ENCODE results near the gene KLK1. TPM values are rescaled to one million over a fixed set of nuclear protein-coding genes. Genes with fewer than 3 reads are reported as not detected.
"Not testable (repeated sequence)": the region's sequence is repeated elsewhere in the genome, so short reads cannot be mapped to it uniquely, and the experiment has no call there.

Gene KLK1
- total RNA-seq, 6 experiments from 2014 or later = not detected

DNA sequence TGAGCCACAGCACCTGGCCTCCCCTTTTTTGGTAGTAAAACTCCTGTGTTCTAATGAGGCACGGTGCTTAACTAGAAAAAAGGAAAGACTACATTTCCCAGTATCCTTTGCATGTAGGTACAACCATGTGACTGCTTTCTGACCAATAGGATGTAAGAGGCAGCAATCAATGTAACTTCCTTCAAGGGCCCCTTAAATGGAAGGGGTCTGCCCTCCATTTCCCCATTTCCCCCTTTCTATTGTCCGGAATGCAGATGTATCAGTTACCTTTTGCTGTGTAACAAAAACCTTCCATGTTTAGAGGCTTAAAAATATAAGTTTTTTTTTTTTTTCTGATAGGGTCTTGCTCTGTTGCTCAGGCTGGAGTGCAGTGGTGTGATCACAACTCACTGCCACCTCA, 51.1 kb downstream of the KLK1 start:
- no peak for DNase-seq
- peaks cover 13% of the 10 kb centered on the region for H3K27me3 Mint-ChIP-seq (ENCODE audit: insufficient read depth)
- no peak overlapping the region for H3K4me3 Mint-ChIP-seq
- H3K9me3 Mint-ChIP-seq = no peaks in the 10 kb centered on the region
- H3K27ac Mint-ChIP-seq = no peak overlapping the region
- no peaks in the 10 kb centered on the region for H3K36me3 Mint-ChIP-seq (ENCODE audit: low read depth)
- TF ChIP-seq, protein P1, sequence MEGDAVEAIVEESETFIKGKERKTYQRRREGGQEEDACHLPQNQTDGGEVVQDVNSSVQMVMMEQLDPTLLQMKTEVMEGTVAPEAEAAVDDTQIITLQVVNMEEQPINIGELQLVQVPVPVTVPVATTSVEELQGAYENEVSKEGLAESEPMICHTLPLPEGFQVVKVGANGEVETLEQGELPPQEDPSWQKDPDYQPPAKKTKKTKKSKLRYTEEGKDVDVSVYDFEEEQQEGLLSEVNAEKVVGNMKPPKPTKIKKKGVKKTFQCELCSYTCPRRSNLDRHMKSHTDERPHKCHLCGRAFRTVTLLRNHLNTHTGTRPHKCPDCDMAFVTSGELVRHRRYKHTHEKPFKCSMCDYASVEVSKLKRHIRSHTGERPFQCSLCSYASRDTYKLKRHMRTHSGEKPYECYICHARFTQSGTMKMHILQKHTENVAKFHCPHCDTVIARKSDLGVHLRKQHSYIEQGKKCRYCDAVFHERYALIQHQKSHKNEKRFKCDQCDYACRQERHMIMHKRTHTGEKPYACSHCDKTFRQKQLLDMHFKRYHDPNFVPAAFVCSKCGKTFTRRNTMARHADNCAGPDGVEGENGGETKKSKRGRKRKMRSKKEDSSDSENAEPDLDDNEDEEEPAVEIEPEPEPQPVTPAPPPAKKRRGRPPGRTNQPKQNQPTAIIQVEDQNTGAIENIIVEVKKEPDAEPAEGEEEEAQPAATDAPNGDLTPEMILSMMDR (IDR thresholded peaks at IDR 0.05) = no peak
- H3K4me1 Mint-ChIP-seq (ENCODE audit: low read depth) = peaks cover 1% of the 10 kb centered on the region

DNA sequence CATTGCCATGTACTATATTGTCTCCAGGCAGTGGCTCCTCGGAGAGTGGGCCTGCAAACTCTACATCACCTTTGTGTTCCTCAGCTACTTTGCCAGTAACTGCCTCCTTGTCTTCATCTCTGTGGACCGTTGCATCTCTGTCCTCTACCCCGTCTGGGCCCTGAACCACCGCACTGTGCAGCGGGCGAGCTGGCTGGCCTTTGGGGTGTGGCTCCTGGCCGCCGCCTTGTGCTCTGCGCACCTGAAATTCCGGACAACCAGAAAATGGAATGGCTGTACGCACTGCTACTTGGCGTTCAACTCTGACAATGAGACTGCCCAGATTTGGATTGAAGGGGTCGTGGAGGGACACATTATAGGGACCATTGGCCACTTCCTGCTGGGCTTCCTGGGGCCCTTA, 52.7 kb downstream of the KLK1 start:
- Mint-ChIP-seq H3K27ac (no peak overlapping the region), H3K4me3 (no peak overlapping the region), H3K36me3 (ENCODE audit: low read depth) (no peaks in the 10 kb centered on the region), H3K4me1 (ENCODE audit: low read depth) (peaks cover 9% of the 10 kb centered on the region), H3K27me3 (ENCODE audit: insufficient read depth) (peaks cover 16% of the 10 kb centered on the region), H3K9me3 (no peaks in the 10 kb centered on the region)
- TF ChIP-seq, protein P1 (IDR thresholded peaks at IDR 0.05) = no peak
- DNase-seq = no peak

DNA sequence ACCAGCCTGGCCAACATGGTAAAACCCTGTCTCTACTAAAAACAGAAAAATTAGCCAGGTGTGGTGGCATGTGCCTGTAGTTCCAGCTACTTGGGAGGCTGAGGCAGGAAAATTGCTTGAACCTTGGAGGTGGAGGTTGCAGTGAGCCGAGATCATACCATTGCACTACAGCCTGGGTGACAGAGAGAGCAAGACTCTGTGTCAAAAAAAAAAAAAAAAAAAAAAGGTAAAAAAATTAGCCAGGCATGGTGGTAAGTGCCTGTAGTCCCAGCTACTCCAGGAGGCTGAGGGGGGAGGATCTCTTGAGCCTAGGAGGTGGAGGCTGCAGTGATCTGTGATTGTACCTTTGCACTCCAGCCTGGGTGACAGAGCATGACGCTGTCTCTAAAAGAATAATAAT, 53.4 kb downstream of the KLK1 start, which contains the start of gene GPR32:
Gene GPR32 (plus strand): TSS at position 301 of the 400 bp plus-strand sequence. CDS start 137 bp downstream, outside the sequence.
- peaks cover 17% of the 10 kb centered on the region for H3K27me3 Mint-ChIP-seq (ENCODE audit: insufficient read depth)
- H3K4me1 Mint-ChIP-seq (ENCODE audit: low read depth); DNase-seq; H3K36me3 Mint-ChIP-seq (ENCODE audit: low read depth); H3K27ac Mint-ChIP-seq; H3K9me3 Mint-ChIP-seq; H3K4me3 Mint-ChIP-seq: not testable (repeated sequence)

Other genes with a start within 250 kb of the KLK1 start
- gene SYT3, start 183.9 kb downstream of the KLK1 start, total RNA-seq (2021; fragmentation: NEBNext Ultra II Directional; extraction: Animal tissue kit (Norgen Biotek cat#: 25700)) = not detected
- under 1 TPM in 3 of 6 experiments, not detected in 3; 0.64 to 0.94 (median 0.68) TPM for gene C19orf81, start 174.3 kb downstream of the KLK1 start, total RNA-seq (2021; fragmentation: NEBNext Ultra II Directional; extraction: Animal tissue kit (Norgen Biotek cat#: 25700))
- 10 to 100 TPM in 4 of 6 experiments, 1 to 10 TPM in 2; 5.4 to 16.7 (median 14.7) TPM for gene SHANK1, start 104.0 kb downstream of the KLK1 start, total RNA-seq (2021; fragmentation: NEBNext Ultra II Directional; extraction: Animal tissue kit (Norgen Biotek cat#: 25700))
- 100 to 1,000 TPM; 140 to 182 (median 164) TPM for gene CLEC11A, start 100.4 kb downstream of the KLK1 start, total RNA-seq (2021; fragmentation: NEBNext Ultra II Directional; extraction: Animal tissue kit (Norgen Biotek cat#: 25700))
- gene GPR32, start 53.3 kb downstream of the KLK1 start, total RNA-seq (2021; fragmentation: NEBNext Ultra II Directional; extraction: Animal tissue kit (Norgen Biotek cat#: 25700)) = not detected
- gene ACP4, start 33.4 kb downstream of the KLK1 start, total RNA-seq (2021; fragmentation: NEBNext Ultra II Directional; extraction: Animal tissue kit (Norgen Biotek cat#: 25700)) = not detected
- not detected for gene KLK15, start 9.8 kb upstream of the KLK1 start, total RNA-seq (2021; fragmentation: NEBNext Ultra II Directional; extraction: Animal tissue kit (Norgen Biotek cat#: 25700))
- gene KLK3, start 31.1 kb upstream of the KLK1 start, total RNA-seq (2021; fragmentation: NEBNext Ultra II Directional; extraction: Animal tissue kit (Norgen Biotek cat#: 25700)) = not detected
- not detected for gene KLK2, start 49.7 kb upstream of the KLK1 start, total RNA-seq (2021; fragmentation: NEBNext Ultra II Directional; extraction: Animal tissue kit (Norgen Biotek cat#: 25700))
- not detected for gene KLK4, start 87.6 kb upstream of the KLK1 start, total RNA-seq (2021; fragmentation: NEBNext Ultra II Directional; extraction: Animal tissue kit (Norgen Biotek cat#: 25700))
- not detected for gene KLK5, start 129.3 kb upstream of the KLK1 start, total RNA-seq (2021; fragmentation: NEBNext Ultra II Directional; extraction: Animal tissue kit (Norgen Biotek cat#: 25700))
- gene KLK6, start 145.8 kb upstream of the KLK1 start, total RNA-seq (2021; fragmentation: NEBNext Ultra II Directional; extraction: Animal tissue kit (Norgen Biotek cat#: 25700)) = not detected
- gene KLK7, start 160.1 kb upstream of the KLK1 start, total RNA-seq (2021; fragmentation: NEBNext Ultra II Directional; extraction: Animal tissue kit (Norgen Biotek cat#: 25700)) = not detected
- gene KLK8, start 177.8 kb upstream of the KLK1 start, total RNA-seq (2021; fragmentation: NEBNext Ultra II Directional; extraction: Animal tissue kit (Norgen Biotek cat#: 25700)) = not detected
- not detected for gene KLK10, start 195.9 kb upstream of the KLK1 start, total RNA-seq (2021; fragmentation: NEBNext Ultra II Directional; extraction: Animal tissue kit (Norgen Biotek cat#: 25700))
- not detected for gene KLK11, start 202.8 kb upstream of the KLK1 start, total RNA-seq (2021; fragmentation: NEBNext Ultra II Directional; extraction: Animal tissue kit (Norgen Biotek cat#: 25700))
- not detected for gene KLK12, start 211.2 kb upstream of the KLK1 start, total RNA-seq (2021; fragmentation: NEBNext Ultra II Directional; extraction: Animal tissue kit (Norgen Biotek cat#: 25700))
- gene KLK13, start 241.3 kb upstream of the KLK1 start, total RNA-seq (2021; fragmentation: NEBNext Ultra II Directional; extraction: Animal tissue kit (Norgen Biotek cat#: 25700)) = not detected

All from HFFc6 (cell line).